DOHH2 (cell line): ENCODE results near the gene TEAD4.
A peak's percentile ranks its signal among the peaks of the same experiment; 100 is the strongest.

Experiments
- H3F3A ChIP-seq: fragments of 200-600 bp; sonication (generic), shearing (Covaris generic); 2 replicates; pipeline ENCODE4 v1.6.0; 2016; ENCODE audit warnings: antibody characterized with exemption, mild to moderate bottlenecking; ENCODE audit not compliant: control insufficient read depth, insufficient read depth
- H3K27ac ChIP-seq: fragments of 200-600 bp; sonication (generic); 2 replicates; pipeline ENCODE4 v1.5.1; 2014; ENCODE audit warnings: low read depth, mild to moderate bottlenecking, low read length, moderate library complexity
- H3K27me3 ChIP-seq: fragments of 200-600 bp; sonication (generic); 2 replicates; pipeline ENCODE4 v1.6.1; 2014; ENCODE audit warnings: mild to moderate bottlenecking, low read length, mixed read lengths; ENCODE audit not compliant: control insufficient read depth
- H3K36me3 ChIP-seq: fragments of 200-600 bp; sonication (generic); 2 replicates; pipeline ENCODE4 v1.6.1; 2014; ENCODE audit warnings: mild to moderate bottlenecking, low read length, moderate library complexity, mixed read lengths; ENCODE audit not compliant: control insufficient read depth
- H3K4me1 ChIP-seq: fragments of 200-600 bp; sonication (generic); 2 replicates; pipeline ENCODE4 v1.6.1; 2014; ENCODE audit warnings: mild to moderate bottlenecking, low read length, mixed read lengths; ENCODE audit not compliant: control insufficient read depth
- H3K4me2 ChIP-seq: fragments of 200-600 bp; sonication (generic); 2 replicates; pipeline ENCODE4 v1.6.0; 2014; ENCODE audit warnings: mild to moderate bottlenecking, low read length, moderate library complexity
- H3K4me3 ChIP-seq: fragments of 200-600 bp; sonication (generic); 2 replicates; pipeline ENCODE4 v1.5.1; 2014; ENCODE audit warnings: mild to moderate bottlenecking, low read length, mixed read lengths
- H3K79me2 ChIP-seq: fragments of 200-600 bp; sonication (generic); 2 replicates; pipeline ENCODE4 v1.6.1; 2014; ENCODE audit warnings: mild to moderate bottlenecking, low read length, mixed read lengths; ENCODE audit not compliant: control insufficient read depth
- H3K9me2 ChIP-seq: fragments of 200-600 bp; sonication (generic); replicated peaks from 2 replicates; pipeline ENCODE4 v1.6.1; 2014; ENCODE audit warnings: mild to moderate bottlenecking, low read length, mixed read lengths; ENCODE audit not compliant: control insufficient read depth
- H3K9me3 ChIP-seq: fragments of 200-600 bp; sonication (generic); 2 replicates; pipeline ENCODE4 v1.6.1; 2014; ENCODE audit warnings: antibody characterized with exemption, low read length, mixed read lengths; ENCODE audit not compliant: control insufficient read depth, insufficient read depth
- H4K20me1 ChIP-seq: fragments of 200-600 bp; sonication (generic); 2 replicates; pipeline ENCODE4 v1.6.0; 2014; ENCODE audit warnings: low read depth, mild to moderate bottlenecking, antibody characterized with exemption, low read length, moderate library complexity; ENCODE audit not compliant: control insufficient read depth, insufficient read depth
- CTCF ChIP-seq: fragments of 200-600 bp; sonication (generic); IDR thresholded peaks from one replicate; pipeline ENCODE4 v1.5.1; 2014; ENCODE audit warnings: antibody characterized with exemption, mild to moderate bottlenecking, low read depth, low read length; ENCODE audit not compliant: poor library complexity, severe bottlenecking
- EZH2phosphoT487 ChIP-seq: fragments of 200-600 bp; sonication (generic); IDR thresholded peaks from 2 replicates; pipeline ENCODE4 v1.6.1; 2017; ENCODE audit warnings: borderline replicate concordance, mild to moderate bottlenecking, antibody characterized with exemption, low read length, moderate library complexity, mixed read lengths

TEAD4 gene

GRCh38 chr12:3073438-3074250 is 114.4 kb downstream of the TEAD4 start:
- peaks cover 33% of the 10 kb centered on the region for H3K27me3 ChIP-seq
- no peaks in the 10 kb centered on the region for H3K79me2 ChIP-seq
- no peaks in the 10 kb centered on the region for H3K36me3 ChIP-seq
- H3K4me1 ChIP-seq = peaks cover 16% of the 10 kb centered on the region
- H3F3A ChIP-seq = no peaks in the 10 kb centered on the region
- H3K4me3 ChIP-seq = no peak overlapping the region
- peak overlapping the region; percentile 22; the same call in 1 of the 2 replicates for H3K4me2 ChIP-seq
- H3K27ac ChIP-seq = no peak overlapping the region
- no peaks in the 10 kb centered on the region for H3K9me2 ChIP-seq
- H3K9me3 ChIP-seq = no peaks in the 10 kb centered on the region
- TF ChIP-seq EZH2phosphoT487 (no peak), CTCF (peak; percentile 99)
- H4K20me1 ChIP-seq = no peaks in the 10 kb centered on the region

- Histone ChIP-seq H3K4me1 (peaks cover 16% of the 10 kb centered on the region), H3K9me3 (no peaks in the 10 kb centered on the region), H3K4me3 (no peak overlapping the region), H3F3A (no peaks in the 10 kb centered on the region), H3K4me2 (no peak overlapping the region), H4K20me1 (no peaks in the 10 kb centered on the region), H3K36me3 (no peaks in the 10 kb centered on the region), H3K79me2 (no peaks in the 10 kb centered on the region), H3K9me2 (no peaks in the 10 kb centered on the region), H3K27me3 (peaks cover 33% of the 10 kb centered on the region), H3K27ac (no peak overlapping the region)
- no peak for TF ChIP-seq CTCF
- no peak for TF ChIP-seq EZH2phosphoT487
Measured at GRCh38 chr12:3075315-3075714, 116.1 kb downstream of the TEAD4 start.

- Histone ChIP-seq H3K36me3 (no peaks in the 10 kb centered on the region), H3K27ac (no peak within 1 kb of the TSS), H3K79me2 (no peaks in the 10 kb centered on the region), H3K27me3 (peaks cover 33% of the 10 kb centered on the region), H3K4me1 (peaks cover 27% of the 10 kb centered on the region), H3K9me2 (no peaks in the 10 kb centered on the region), H3F3A (no peaks in the 10 kb centered on the region), H4K20me1 (no peaks in the 10 kb centered on the region), H3K9me3 (no peaks in the 10 kb centered on the region), H3K4me3 (peak within 1 kb of the TSS; percentile 69), H3K4me2 (peak within 1 kb of the TSS; percentile 86)
- TF ChIP-seq EZH2phosphoT487 (no peak), CTCF (no peak)
Measured at GRCh38 chr12:3076730-3077571, 117.8 kb downstream of the TEAD4 start, which contains the start of gene TSPAN9. Gene TSPAN9 (plus strand): TSS chr12:3077379. CDS start chr12:3201194, 123,815 bp downstream.
